Thyroid gland (tissue), 4 donors: Measurements from ENCODE around the gene HCK.

Source experiments
- CTCF ChIP-seq, 6 experiments: fragments of 200-600 bp in 3 of 6; fragments of 450-650 bp in 3 of 6; sonication (generic) in 3 of 6; IDR thresholded peaks; one replicate each; pipeline ENCODE4 v1.5.1; 2016 to 2019; ENCODE audit warnings: antibody characterized with exemption in 6 of 6, mild to moderate bottlenecking in 2 of 6, inconsistent platforms in 1 of 6, moderate library complexity in 1 of 6
- POLR2A ChIP-seq, 2 donors: fragments of 450-650 bp; IDR thresholded peaks; one replicate each; pipeline ENCODE4 v1.6.1; 2017; ENCODE audit warnings: antibody characterized with exemption in 2 of 2, mild to moderate bottlenecking in 2 of 2, moderate library complexity in 1 of 2

GRCh38 chr20:32003325-32003724 lies 48.7 kb upstream of the HCK start:
- TF ChIP-seq CTCF (IDR thresholded peaks at IDR 0.05) (no peak), POLR2A (IDR thresholded peaks at IDR 0.05) (no peak)
